GM18861 (cell line): Measurements from ENCODE around the gene PCDH12.

Source experiments
- ATAC-seq: cut with Tn5 transposase; IDR thresholded peaks from one replicate; pipeline ENCODE4 v1.9.1; 2021; ENCODE audit not compliant: unreplicated experiment

PCDH12 gene

GRCh38 chr5:141910271-141910673 lies 47.7 kb downstream of the PCDH12 start:
- no peak for ATAC-seq

- ATAC-seq: no peak
Measured at GRCh38 chr5:141909212-141909611, 48.8 kb downstream of the PCDH12 start.

DNA sequence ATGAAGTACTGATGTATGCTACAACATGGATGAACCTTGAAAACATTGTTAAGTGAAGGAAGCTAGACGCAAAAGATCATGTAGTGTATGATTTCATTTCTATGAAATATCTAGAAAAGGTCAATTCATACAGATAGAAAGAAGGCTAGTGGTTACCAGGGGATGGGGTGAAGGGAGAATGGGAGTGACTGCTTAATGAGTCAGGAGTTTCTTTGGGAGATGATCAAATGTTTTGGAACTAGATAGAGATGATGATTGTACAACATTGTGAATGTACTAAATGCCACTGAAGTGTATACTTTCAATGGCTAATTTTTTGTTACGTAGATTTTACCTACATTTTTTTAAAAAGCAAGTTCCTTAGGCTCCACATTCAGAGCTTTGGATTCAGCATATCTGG lies 49.2 kb downstream of the PCDH12 start:
- ATAC-seq: no peak

DNA sequence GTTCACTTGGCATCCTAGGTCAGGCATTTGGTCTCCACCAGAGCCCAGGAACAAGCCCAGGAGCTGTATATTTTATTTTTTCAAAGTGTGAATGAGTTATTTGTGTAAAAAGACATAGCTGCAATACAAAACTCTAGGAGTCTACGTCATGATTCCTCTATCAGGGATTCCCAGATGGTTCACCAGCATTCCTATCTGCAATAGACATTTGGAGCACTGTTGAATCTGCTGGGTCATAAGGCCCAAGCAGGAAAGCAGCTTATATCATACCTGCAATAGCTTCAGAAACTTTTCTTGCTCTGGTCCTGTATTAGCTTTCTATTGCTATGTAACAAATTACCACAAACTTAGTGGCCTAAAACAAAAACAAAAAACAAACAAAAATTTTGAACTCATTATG lies 51.0 kb downstream of the PCDH12 start:
- ATAC-seq: no peak

DNA sequence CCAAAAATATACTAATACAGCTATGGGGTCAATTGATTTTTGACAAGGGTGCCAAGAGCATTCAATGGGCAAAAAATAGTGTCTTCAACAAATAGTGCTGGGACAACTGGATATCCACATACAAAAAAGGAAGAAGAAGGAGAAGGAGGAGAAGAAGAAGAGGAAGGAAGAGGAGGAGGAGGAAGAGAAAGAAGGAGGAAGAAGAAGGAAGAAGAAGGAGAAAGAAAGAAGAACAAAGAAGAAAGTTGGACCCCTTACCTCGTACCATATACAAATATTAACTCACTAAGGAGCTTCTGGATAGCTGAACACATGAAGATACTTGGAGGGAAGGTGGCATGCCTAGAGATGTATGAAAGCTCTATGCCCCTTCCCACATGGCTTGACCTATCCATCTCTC lies 51.5 kb downstream of the PCDH12 start:
- ATAC-seq: no peak

DNA sequence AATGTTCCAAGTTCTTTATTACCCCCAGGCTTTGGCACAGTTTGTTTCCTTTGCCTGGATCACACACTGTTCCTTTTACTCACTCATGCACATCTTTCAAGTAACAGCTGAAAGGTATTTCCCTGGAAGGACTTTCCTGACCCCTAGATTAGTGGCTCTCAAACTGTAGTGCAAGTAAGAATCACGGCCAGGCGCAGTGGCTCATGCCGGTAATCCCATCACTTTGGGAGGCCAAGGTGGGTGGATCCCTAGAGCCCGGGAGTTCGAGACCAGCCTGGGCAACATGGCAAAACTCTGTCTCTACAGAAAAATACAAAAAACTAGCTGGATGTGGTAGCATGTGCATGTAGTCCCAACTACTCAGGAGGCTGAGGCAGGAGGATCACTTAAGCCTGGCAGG lies 53.5 kb downstream of the PCDH12 start:
- ATAC-seq: no peak

DNA sequence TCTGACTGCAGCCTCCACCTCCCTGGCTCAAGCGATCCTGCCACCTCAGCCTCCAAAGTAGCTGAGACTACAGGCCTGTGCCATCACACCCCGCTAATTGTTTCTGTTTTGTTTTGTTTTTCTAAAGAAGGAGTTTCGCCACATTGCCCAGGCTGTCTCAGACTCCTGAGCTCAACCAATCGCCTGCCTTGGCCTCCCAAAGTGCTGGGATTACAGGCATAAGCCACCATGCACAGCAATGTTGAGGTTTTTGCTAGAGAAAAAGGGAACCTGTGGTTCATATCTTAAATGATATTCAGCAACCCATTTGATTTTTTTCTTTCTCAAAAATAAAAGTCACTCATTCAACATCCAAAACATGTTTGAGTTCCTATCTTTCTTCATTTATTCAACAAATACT lies 54.7 kb downstream of the PCDH12 start:
- ATAC-seq: no peak

- no peak for ATAC-seq
Measured at GRCh38 chr5:141902015-141902814, 55.8 kb downstream of the PCDH12 start.

DNA sequence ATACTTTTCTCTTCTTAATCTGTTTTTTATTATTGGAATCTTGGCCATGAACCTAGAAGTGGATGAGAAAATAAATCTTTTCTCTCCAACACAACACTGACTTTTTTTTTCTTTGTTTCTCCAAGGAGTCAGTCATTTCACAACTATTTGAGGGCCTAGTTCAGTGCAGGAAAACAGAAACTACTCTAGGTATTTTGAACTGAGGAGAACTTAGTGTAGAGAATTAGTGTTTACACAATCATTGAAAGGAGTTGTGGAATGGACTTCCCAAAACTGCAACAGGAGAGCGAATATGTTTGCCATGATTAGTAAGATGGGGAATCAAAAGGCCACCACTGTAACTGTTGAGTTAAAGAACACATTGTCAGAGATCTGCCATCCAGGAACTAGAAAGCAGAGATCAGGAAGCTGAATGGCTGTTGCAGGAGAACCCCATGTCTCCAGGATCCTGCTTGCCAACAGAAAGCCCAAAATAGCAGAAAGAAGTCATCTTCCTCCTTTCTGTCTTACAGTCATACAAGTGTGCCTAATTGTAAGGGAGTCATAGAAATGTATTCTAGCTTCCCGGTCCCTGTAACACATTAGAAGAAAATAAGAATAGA lies 59.5 kb downstream of the PCDH12 start:
- ATAC-seq: no peak

GRCh38 chr5:141897425-141897824 lies 60.6 kb downstream of the PCDH12 start:
- ATAC-seq: no peak
